Stimulated activated CD4-positive, alpha-beta T cell treated with anti-CD3 and anti-CD28 coated beads, TNF-alpha, amount 100 ng/mL, for 1 hour (primary cell): Measurements from ENCODE around the gene MICOS13.
A peak's percentile ranks its signal among the peaks of the same experiment; 100 is the strongest.
"Not testable (repeated sequence)": the region's sequence is repeated elsewhere in the genome, so short reads cannot be mapped to it uniquely, and the experiment has no call there.

Experiments
- DNase-seq, 3 donors: peaks; one replicate each; pipeline ENCODE4 v3.0.0-alpha.2; 2020; ENCODE audit warnings: low read depth in 3 of 3, low spot score in 1 of 3

The MICOS13 gene, protein sequence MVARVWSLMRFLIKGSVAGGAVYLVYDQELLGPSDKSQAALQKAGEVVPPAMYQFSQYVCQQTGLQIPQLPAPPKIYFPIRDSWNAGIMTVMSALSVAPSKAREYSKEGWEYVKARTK

DNA sequence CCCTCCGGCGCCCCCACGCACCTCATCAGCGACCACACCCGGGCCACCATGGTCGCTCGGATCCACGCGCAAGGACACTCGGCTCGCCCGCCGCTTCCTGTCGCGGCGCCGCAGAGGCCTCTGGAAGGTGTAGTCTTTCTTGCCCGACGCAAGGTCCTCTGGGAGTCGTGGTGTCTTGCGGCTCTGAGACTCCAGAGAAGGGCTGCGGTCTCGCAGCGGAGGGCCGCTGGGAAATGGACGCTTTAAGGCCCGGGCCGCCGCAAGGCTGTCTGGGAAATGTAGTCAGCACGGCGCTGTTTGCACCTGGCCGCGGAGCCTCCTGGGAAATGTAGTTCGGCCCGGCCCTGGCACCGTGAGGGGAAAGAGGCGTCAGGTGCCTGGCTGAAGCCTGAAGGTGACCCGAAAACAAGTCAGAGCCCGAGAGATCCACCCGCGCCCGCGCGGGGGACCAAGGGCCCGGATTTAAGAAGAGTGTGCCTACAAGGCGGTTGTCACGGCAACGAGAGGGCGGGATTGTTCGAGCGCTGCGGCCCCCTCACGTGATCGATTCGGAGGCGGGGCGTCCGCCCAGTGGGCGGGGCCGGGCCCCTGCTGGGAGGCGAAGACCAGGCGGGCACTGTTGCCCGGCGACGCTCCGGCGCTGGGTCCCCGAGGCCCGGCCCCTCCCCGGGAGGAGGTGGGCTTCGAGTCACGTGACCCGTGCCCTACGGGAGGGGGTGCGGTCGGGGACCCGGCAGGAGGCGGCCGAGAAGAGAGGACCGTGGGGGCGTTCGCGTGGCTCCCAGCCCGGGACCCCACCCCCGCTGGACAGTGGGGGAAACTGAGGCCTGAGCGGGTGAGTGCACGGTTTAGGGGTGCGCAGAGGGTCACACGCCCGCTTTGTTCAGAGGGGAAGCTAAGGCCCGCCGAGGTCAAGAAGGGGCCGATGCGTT, at the start of gene MICOS13, which contains the start of gene HSD11B1L:
Gene MICOS13, minus strand, starts transcription at position 80 of the 932 bp plus-strand sequence. Its CDS starts 30 bp downstream, at position 50.
Gene HSD11B1L, plus strand, starts transcription at position 591 of the 932 bp plus-strand sequence. CDS start 3,806 bp downstream, outside the sequence.
- DNase-seq = peak; percentile 93 to 99 (median 94)

DNA sequence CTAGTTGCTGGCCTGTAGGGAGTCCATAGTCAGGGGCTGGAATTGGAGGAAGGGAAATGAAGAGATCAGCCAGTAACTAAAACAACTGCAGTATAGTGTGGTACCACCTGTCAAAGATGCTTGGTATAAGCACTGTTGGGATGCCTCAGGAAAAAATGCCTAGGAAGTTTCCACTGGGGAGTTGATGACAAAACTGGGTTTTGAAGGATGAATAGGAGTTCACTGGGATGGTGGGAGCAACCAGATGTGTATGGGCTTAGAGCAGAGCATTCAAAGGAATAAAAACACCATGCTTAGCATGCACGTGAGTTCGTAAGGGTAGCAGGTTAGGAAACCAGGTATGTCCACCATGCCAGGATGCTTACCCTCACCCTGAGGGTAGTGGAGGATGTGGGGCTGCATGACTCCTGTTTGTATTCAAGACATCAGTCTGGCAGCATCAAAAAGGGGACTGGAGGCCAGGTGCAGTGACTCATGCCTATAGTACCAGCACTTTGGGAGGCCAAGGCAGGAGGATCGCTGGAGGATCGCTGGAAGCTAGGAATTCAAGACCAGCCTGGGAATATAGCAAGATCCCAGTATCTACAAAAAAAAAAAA, 47.2 kb upstream of the MICOS13 start:
- DNase-seq = no peak

DNA sequence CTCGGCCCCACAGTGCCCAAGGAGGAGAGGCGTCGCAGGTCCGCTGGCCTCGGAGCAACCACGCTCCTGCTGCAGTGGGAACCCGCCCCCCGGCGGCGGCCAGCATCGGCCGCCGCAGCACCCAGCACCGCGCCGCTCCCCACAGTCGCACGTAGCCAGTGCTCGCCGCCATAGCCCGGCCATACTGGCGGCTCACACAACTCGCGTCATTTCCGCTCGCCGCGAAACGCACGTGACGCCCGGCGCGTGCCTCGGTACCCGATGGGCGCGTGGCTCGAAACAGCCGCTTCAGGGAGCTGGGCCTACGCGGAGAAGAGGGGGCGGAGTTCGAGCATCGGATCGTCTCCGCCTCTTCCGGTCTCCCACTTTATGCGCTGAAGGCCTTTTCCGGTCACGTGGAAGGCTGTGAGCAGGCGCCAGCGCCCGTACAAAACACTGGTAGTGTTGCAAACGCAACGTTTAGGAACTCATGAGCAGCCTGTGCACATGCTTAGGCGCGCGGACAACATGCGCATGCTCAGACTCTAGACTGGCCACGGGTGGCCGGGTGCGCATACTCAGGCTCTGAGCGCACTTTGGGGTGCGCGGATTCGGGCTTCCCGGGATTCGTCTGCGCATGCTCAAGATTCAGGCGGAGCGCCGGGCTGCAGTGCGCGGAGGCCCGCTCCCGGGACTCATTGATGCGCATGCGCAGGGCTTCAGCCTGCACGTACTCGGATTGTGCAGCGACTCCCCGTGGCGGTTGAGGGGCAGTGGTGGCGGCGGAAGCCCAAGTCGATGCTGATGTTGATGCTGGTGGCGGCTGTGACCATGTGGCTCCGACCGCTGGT, 39.9 kb upstream of the MICOS13 start, which contains the start of the genes CATSPERD and LONP1:
Gene CATSPERD, plus strand, starts transcription at position 677 of the 830 bp plus-strand sequence. Its CDS starts 101 bp downstream, at position 778.
Gene LONP1, minus strand, starts transcription at position 186 of the 830 bp plus-strand sequence. Its CDS starts 14 bp downstream, at position 172.
- peak; percentile 94 to 97 (median 96) for DNase-seq

DNA sequence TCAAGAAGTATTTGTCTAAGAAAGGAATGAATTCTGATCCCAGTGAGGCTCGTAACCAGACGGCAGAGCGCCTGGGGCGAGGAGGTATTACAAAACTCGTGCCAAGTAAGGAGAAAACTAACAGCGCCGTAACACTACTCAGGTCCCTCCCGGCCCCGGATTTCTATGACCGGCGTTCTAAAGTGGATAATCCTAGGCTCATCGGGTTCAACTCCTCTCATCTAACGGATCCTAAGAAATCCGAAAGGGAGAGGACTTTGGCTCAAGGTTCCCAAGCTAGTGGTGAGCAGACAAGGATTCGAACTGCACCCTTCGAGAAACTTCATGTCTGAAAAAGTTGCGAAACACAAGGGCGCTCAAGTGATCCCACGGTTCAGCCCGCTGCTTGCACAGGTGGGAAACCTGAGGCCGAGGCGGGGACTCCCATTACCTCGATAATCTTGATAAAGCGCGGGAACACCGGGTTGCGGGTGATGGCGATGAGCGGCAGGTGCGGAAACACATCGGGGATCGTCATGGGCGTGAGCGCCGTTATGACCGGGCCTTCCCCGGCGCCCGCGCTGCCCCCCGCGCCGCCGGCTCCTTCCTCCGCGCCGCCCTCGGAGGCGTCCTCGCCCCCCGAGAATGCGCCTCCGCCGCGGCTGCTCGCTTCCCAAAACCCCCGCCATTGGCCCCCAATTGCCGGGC, 39.1 kb upstream of the MICOS13 start:
- DNase-seq = no peak

DNA sequence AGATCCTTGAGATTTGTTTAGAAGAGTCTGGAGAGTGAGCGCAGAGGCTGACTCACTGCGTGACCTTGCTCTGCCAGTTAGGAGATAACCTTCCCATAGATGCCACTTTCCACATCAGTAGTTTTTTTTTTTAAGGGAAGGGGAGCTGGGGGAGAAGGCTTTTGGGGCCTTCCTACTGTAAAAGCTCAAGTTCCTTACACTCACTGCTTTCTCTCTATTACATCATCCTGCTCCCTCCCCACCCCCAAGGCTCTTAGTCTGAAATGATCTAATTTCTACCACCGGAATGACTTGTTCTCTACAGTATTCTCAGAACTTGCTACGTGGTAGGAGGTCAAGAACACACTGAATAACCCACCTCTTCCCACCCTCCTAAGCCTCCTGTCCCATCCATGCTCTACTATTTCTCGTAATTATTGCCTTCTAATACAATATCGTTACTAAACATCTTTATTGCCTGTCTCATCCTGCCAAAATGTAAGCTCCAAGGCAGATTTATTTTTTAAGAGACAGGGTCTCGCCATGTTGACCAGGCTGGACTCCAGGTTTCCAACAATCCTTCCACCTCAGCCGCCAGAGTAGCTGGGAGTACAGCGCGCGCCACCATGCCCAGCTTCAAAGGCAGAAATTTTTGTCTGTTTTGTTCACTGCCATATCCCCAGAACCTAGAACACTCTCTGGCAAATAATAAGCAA, 38.4 kb upstream of the MICOS13 start:
- no peak for DNase-seq

DNA sequence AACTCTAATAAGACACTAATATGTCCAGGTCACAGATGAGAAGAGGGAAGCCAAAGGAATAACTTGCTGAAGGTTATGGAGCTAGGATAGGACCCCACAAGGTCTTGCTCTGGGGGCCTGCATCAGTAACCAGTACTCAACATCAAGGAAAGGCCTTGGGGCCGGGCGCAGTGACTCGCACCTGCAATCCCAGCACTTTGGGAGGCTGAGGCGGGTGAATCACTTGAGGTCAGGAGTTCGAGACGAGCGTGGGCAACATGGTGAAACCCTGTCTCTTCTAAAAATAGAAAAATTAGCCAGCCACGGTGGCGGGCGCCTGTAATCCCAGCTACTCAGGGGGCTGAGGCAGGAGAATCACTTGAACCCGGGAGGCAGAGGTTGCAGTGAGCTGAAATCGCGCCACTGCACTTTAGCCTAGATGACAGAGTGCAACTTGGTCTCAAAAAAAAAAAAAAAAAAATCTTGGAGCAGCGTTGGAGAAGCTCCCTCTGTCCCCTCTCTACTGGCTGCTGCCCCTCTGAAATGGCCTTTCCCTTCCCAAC, 37.8 kb upstream of the MICOS13 start:
- DNase-seq = no peak

DNA sequence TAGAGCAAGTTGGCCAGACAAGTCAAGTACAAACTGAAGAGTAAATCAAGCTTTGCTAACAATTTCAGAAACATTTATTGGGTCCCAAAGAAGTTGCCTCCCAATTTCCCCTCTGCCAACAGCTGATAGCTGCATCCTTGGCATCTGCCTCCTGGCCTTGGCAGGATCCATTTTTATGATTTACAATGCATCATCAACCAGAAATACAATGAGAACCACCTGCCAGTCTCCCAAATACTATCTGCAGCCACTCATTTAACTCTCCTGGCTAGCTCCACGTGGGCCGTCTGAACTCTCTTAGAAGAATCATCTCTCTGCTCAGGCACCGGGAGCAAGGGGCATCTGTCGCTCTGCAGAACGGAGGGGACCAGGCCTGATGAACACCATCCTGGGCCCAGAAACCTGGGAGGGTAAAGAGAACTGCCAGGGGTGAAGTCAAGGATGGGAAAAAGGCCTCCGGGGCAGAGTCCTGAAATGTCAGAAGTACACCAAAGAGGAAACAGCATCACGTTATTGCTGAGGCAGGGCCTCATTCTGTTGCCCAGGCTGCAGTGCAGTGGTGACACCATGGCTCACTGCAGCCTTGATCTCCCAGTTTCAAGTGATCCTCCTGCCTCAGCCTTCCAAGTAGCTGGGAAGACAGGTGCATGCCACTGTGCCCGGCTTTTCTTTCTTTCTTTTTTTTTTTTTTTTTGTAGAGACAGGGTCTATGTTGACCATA, 37.1 kb upstream of the MICOS13 start:
- DNase-seq = no peak

DNA sequence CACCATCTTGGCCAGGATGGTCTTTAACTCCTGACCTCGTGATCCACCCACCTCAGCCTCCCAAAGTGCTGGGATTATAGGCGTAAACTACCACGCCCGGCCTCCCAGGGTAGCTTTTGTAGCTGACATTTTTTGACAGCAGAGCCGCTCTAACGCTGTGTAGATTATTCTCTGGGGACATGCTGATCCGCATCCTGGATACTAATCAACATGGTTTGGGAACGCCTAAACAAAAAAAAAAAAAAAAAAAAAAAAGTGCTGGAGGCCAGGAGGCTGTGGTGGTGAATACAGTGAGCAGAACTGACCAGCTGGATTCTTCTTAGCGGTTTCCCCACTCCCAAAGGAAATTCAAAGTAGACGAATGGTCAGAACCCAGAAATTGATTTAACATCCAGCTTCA, 34.5 kb upstream of the MICOS13 start:
- no peak for DNase-seq

DNA sequence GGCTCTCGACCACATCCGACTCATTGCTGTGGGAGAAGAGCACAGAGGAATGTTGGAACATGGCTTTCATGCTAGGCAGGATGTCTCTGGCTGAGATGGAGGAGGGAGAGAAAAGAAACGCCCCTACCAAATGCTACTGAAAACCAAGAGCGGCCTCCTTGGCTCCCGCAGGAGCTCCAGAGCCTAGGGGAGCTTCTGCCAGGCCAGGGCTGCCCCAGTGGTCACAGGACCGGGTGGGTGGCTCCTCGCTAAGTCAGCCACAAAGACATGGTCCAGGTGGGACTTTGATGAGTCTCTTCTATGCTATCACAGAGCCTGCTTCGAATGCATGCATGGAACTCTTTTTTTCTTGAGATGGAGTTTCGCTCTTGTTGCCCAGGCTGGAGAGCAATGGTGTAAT, 32.9 kb upstream of the MICOS13 start:
- no peak for DNase-seq

DNA sequence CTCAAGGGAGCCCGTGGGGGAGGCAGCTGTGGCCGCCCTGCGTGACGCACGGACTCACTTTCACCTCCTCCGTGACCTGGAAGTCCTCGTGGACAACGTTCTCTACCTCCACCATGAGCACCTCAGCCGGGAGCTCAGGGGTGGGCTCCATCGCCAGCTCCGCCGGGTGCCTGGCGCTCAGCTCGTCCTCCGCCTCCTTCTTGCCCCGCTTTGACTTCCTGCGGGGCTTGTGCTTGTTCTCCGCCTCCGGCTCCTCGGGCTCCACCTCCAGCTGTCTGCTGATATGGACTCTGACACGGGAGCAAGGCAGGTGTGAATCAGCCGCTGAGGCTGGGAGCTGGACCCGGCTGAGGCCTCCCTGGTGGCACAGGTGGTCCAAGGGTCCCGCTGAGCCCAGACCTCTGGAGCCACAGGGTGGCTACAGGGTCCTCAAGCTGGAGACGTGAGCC, 31.4 kb upstream of the MICOS13 start:
- no peak for DNase-seq

DNA sequence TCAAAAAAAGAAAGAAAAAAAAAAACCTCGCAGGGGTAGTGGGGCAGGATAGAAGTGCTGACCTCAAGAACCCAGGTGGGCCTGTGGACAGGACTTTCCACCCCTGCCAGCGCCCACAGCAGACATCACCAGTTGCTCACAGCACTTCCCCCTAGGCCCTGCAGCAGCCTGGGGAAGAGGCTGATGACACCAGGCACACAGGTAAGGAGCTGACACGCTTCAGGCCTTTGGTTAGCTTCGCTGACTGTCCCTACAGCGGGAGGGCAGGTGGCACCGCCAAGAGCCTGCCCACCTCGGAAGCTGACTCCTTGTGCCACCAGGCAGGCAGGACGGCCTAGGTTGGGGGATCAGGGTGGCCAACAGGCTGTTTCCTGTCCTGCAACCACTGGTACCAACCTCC, 30.7 kb upstream of the MICOS13 start:
- no peak for DNase-seq

DNA sequence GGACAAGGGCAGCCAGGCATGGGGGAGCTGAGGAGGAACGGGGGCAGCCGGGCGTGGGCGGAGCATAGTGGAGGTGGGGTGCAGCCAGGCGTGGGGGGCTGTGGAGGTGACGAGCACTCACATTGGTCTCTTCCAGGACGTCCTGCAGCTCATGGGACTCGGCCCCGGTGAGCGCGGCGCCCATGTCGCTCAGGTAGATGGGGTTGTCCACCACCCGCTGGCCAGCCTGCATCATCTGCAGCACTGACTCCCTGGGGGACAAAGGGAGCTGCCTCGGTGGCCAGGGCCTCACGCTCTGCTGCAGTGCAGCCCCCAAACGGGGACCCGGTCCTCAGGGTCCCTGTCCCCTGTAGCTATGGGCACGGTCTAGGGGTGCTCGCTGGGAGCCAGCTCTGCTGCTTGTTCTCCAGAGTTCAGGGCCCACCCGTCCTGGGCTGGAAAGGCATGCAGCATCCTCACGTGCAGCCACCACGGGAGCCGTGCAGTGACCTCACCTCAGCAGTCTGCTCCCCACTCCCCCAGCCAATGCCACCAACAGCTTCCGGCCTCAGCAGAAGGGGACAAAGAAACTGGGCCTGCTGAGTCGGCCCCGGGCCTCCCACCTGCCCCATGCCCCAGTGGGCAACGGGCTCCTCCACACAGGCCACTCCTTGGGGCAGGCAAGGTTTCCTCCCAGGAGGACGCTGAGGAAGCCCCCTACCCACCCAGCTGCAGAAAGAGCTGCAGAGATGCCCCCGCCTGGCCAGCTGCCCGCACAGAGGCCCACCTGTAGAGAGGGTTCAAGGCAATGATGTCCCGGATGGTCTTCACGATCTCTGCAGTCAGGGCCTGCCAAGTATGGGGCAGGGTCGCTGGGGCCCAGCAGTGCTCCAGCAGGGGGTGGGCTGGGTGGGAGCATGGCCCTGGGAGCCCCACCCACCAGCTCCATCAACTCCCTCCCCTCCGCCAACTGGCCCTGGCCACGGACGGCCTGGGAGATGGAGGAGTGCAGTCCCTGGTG, 27.6 kb upstream of the MICOS13 start:
- DNase-seq = no peak

DNA sequence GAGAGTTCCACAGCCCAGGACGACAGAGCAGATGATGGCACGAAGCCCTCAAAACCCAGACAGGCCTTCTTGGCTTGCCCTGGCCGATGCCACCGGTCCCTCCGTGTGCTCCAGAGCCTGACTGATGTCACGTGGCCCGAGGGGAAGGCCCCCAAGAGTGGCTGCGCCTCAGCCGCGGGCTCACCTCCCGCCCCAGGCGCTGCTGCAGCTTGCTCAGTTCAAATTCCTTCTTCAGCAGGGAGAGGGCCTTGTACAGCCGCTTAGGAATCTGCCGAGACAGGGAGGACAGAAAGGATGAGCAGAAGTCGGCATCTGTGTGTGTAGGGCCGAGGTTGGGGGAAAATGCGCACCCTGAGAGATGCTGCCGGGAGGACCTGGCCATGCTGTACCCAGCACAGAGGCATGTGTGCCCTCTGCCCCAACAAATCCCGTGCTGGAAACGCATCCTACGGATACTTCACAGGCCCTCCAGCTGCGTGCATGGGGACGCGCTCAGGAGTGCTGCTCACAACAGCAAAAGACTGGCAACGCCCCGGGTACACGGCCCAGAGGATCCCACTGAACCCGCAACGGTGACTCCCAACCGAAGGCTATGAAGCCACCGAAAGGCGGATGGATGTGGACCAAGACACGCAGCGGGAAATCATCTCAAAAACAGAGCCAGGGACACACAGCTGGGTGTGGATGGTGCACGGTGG, 26.7 kb upstream of the MICOS13 start:
- DNase-seq = no peak

DNA sequence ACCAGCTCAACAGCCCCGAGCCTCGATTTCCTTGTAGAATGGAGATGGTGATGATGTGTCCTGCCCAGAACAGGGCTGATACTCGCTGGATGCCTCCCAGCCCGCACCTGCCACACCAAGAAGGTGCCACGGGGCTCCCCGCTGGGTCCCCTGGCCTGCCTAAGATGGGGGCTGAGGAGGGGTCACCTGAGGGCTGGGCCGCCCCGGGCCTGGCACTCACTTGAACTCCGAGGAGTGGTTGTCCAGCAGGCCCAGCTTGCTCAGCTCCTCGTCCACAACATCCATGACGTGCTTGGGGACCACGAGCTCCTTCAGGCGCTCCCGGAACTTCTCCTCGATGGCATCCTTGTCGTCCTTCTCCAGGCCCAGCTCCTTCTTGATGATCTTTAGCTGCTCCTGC, 25.2 kb upstream of the MICOS13 start:
- DNase-seq = no peak

DNA sequence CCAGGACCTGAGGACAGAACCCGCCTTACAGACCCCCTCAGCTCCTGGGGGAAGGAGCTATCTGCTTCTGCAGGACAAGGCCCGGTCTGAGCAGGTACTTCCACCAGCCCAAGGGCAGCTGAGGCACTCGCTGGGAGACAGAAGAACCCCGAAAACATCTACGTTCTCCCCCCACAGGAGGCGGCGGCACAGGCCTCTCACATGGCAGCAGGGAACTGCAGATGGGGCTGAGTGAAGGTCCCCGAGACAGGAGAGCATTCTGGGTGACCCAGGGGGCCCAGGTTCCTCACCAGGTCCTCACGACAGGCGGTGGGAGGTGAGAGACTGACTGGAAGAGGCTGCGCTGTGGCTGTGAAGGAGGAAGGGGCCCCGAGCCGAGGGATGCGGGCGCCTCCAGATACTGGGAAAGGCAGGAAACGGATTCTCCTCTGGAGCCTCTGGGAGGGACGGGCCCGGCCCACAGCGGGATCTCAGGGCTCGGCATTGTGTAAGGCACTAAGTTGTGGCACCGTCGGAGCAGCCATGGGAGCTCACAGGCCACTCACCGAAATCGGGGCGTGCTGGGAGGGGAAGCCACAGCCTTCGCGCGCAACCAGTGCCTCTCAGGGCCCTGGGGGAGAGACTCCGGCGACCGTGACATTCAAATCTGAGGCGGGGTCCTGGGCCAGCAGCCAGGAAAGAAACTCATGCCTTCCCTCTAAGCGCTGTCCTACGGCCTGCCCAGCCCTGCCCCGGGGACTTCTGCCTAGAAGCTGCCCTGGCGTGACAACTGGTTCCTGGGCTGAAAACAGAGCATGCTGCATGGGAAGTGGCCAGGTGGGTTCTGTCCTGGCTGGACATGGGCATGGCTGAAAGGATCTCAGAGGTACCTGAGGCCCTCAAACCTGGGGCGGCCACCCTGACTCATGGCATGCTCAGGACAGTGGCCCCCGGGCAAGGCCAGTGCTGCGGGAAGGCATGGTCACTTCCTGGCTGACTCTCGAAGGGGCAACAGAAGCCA, 23.8 kb upstream of the MICOS13 start:
- DNase-seq = no peak

DNA sequence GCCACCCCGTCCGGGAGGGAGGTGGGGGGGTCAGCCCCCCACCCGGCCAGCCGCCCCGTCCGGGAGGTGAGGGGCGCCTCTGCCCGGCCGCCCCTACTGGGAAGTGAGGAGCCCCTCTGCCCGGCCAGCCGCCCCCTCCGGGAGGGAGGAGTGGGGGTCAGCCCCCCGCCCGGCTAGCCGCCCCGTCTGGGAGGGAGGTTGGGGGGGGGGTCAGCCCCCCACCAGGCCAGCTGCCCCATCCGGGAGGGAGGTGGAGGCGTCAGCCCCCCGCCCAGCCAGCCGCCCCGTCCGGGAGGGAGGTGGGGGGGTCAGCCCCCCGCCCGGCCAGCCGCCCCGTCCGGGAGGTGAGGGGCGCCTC, 21.7 kb upstream of the MICOS13 start:
- not testable (repeated sequence) for DNase-seq
